HG02610 (cell line): ENCODE data around the gene THUMPD1.
A peak's percentile ranks its signal among the peaks of the same experiment; 100 is the strongest.
"Not testable (repeated sequence)": the region's sequence is repeated elsewhere in the genome, so short reads cannot be mapped to it uniquely, and the experiment has no call there.

ENCODE experiments used
- ATAC-seq: cut with Tn5 transposase; IDR thresholded peaks from one replicate; pipeline ENCODE4 v1.9.1; 2021; ENCODE audit warnings: mild to moderate bottlenecking, moderate library complexity; ENCODE audit not compliant: unreplicated experiment

THUMPD1 gene

DNA sequence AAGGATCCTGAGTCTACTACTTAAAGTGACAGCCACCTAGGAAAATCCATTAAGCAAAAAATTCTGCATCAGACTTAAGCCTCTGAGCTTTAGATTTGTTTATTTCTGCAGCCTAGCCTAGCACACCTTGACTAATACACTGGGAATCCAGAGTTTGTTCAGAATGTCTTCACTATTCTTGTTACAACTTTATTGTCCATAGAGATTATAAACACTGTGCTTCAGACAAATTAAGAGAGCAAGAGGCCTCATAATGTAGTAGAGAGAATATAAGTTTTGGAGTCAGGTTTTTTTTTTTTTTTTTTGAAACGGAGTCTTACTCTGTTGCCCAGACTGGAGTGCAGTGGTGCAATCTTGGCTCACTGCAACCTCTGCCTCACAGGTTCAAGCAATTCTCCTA, 8.9 kb upstream of the THUMPD1 start:
- ATAC-seq: no peak

DNA sequence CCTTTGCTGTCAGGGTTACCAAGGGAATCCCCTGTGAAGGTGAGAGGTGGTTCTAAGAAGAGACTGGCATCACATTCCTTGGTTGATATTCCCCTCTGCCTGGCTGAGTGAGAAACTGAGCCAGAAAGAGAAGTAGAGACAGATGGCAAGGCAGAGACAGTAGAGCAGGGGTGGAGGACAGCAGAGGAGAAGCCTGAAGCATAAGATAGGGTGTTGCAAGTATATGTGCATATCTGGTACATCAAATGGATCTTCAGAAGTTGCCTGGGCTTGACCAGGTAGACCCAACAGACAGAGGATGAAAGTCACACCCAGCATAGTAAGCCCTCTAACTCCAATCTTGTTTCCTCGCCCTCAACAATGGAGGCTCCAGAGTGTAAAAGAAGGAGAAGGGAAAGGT, 7.9 kb upstream of the THUMPD1 start:
- no peak for ATAC-seq

DNA sequence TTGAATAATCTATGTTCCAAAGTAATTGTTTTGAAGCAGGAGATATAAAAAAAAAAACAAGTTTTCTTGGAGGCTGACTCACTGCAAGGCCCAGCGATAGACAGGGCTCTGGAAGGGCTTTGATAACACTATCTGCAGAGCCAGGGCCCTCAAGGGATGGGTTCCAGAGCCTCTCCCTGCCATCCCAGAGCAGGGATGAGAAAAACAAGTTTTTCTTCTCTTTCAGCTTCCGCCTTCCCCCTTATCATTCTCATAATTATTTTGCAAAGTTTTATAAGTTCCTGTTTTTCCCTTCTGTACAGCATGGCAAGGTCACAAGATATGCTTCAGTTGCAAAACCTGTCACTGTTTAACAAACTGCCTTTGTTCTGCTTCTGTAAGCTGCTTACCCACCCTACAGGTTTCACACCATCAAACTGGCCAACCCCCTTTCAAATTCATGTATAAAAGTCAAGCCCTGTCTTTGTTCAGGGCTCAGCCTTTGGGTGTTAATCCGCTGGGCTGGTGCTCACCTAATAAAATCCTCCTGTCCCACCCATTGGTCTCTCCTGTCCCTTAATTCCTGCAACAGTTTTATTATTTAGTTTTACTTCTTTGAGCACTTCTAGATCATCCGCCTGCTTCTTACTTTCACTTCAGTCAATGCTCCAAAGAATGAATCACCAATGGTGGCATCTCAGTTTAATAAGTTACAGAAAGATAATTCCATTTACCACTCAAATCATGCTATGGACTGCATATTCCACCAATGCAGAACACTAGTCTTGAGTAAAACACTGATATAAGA, 5.6 kb upstream of the THUMPD1 start:
- no peak for ATAC-seq

GRCh38 chr16:20746461-20746860, 4.8 kb upstream of the THUMPD1 start:
- no peak for ATAC-seq

DNA sequence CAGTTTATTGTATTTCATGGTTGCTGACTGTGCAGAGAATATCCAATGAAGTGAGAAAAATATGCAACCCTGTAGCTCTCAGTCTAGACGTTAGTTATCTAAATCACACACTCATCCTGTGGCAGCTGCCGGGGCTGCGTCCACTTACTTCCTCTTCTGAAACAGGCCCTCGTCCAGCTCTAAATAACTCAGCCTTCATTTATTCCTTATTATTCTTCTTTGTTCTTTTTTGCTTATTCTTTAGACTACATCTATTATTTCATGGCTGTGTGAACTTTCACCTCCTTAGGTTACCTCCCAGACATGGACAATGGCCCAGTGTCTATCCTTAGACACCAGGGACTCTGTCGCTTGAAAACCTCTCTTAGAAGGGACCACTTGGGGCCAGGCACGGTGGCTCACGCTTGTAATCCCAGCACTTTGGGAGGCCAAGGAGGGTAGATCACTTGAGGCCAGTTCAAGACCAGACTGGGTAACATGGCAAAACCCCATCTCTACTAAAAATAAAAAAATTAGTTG, 3.4 kb upstream of the THUMPD1 start:
- ATAC-seq: no peak

DNA sequence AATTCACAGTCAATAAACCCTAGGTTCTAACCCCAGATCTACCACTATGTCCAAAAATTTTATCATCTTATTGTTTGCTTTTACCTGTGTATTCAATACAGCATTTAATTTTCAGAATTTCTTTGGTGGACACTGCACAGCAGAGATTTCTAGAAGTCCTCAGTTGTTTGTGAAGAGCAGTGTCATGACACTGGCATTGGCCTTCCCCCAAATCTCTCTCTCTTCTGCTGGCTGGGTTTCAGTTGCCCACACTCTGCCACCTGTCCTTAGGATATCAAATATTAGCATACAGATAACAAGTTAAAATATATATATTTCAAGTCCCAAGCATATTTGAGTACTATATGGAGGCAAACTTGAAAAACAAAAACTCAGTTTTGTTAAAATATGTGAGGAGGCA, 2.0 kb upstream of the THUMPD1 start:
- no peak for ATAC-seq

DNA sequence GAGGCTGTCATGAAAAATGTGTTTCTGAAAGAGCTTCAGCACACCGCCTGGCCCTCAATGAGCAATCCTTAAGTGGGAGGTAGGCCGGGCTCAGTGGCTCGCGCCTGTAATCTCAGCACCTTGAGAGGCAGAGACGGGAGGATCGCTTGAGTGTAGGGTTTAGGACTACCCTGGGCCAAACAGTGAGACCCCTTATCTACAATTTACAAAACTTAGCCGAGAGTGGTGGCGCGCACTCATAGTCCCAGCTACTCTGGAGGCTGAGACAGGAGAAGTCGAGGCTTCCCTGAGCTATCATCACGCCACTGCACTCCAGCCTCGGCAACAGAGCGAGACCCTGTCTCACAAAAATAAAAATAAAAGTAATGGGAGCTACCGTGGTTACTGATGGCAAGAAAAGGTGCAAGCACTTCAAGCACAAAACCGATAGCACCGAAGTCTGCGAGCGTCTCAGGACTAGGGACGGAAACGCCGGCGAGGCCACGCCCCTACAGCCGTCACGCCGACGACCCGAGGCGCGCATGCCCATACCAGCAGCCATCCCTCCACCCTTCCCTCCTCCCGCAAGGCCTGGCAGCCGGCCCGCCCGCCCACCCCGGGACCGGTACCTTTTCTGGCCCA, 607 bp downstream of the THUMPD1 start:
- ATAC-seq: peak; percentile 79

DNA sequence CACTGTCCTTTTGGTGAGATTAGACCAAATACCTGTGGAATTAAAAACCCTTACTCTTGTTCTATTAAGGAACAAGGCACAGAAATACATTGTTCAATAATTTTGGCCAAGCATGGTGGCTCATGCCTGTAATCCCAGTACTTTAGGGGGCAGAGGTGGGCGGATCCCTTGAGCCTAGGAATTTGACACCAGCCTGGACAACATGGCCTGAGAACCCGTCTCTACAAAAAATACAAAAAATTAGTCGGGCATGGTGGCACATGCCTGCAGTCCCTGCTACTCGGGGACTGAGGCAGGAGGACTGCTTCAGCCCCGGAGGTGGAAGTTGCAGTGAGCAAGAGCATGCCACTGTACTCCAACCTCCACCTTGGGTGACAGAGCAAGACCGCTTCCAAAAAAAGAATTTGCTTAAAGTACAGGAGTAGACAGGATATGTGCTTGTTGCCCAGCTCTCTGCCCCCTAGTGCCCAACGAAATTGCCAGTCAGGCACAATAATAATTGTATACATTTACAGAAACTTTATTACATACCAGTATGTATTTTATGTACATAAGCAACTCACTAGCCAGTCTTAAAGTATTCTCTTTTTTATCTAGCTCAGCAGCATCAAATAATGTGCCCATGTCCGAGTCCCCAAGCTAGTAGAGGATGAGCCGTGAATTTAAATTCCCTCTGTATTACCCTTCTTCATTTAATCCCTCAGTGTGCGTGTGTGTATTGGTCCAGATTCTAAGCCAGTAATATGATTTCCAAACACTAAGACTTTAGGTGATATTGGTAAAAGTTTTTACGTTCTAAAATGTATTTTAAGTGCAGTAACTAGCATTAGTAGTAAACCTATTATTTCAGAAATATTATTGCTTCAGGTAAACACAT, 1.4 kb downstream of the THUMPD1 start:
- no peak for ATAC-seq

DNA sequence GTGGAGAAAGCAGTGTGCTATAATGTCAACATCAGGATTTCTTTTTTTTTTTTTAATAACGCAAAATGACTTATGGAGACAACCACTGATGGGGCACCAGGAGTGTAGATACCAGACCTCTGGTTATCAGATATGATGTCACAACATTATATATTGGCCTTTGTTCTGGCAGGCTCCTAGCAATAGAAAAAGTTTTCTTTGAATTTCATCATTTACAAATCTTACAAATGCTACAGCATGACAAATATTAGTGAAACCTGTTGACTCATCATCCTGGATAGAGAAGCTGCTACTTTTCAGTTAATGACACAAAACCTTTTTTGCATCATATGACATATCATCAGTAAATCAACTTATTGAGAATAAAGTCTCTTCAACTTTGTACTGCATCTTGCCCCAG, 6.1 kb downstream of the THUMPD1 start:
- no peak for ATAC-seq

DNA sequence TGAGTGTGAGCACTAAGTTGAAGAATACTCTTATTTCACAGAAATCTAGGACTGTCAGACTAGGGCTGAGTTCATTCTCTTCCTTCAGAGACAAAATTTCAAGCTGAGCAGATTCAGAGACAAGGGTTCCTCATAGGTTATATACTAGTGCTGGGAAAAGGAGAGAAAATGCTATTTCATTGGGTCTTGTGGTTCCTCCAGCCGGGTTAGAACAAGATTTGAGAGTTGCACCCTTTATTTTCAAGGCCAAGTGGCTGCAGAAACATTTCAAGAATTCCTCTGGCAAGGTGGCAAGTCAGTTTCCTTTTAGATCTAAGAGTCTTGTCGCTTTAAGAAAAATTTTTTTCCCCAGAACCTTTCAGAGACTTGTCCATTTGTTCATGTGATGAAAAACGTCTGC, 6.8 kb downstream of the THUMPD1 start:
- no peak for ATAC-seq

- ATAC-seq: no peak
Observed at GRCh38 chr16:20734056-20734455, 7.6 kb downstream of the THUMPD1 start.

- ATAC-seq: no peak
Observed at GRCh38 chr16:20729141-20729540, 12.5 kb downstream of the THUMPD1 start.

DNA sequence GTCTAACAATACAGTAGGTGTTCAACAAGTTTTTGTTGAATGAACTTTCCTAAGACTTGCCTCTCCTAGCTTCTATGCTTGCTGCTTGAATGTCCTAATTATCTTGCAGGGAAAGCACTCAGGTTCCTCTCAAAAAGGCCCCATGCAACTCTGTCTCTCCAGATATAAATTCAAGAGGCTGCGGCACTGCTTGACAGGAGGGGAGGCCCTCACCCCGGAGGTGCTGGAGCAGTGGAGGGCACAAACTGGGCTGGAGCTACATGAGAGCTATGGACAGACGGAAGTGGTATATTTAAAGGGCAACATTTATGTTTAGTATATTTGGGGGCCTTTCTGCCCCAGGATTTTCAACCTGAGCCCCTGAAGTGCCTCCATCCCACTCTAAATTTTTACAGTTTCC, 14.4 kb downstream of the THUMPD1 start:
- ATAC-seq: no peak

GRCh38 chr16:20726661-20727060, 15.0 kb downstream of the THUMPD1 start:
- no peak for ATAC-seq

GRCh38 chr16:20720251-20720650, 21.4 kb downstream of the THUMPD1 start:
- ATAC-seq: no peak

GRCh38 chr16:20717718-20718117, 23.9 kb downstream of the THUMPD1 start:
- not testable (repeated sequence) for ATAC-seq

DNA sequence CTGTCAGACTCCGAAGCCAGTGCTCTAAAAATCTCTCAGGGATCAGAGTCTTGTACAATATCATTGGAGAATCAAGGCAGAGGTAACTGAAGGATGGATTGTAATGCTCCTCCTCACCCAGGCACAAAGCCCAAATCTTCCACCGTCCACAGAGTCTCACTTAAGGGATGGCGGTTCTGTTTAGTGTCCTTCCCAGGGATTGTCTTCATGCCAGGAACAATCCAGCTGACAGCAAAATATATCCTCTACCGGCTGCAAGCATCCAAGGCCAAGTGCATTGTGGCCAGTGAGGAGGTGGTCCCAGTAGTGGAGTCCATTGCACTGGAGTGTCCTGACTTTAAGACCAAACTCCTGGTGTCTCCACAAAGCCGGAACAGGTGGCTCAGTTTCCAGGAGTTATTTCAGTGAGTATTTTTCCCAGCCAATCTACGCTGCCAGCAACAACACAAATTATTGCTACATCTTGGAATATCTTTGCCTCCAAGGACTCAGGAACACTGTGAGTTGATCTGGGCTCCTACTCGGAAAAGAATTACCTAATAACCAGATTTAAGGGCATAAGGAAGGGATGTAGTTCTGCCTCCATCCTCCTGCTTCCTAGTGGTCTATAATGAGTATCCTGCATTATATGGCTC, 30.2 kb downstream of the THUMPD1 start:
- no peak for ATAC-seq

GRCh38 chr16:20708129-20708528, 33.5 kb downstream of the THUMPD1 start:
- ATAC-seq: not testable (repeated sequence)

- no peak for ATAC-seq
Observed at GRCh38 chr16:20707461-20707860, 34.2 kb downstream of the THUMPD1 start.

DNA sequence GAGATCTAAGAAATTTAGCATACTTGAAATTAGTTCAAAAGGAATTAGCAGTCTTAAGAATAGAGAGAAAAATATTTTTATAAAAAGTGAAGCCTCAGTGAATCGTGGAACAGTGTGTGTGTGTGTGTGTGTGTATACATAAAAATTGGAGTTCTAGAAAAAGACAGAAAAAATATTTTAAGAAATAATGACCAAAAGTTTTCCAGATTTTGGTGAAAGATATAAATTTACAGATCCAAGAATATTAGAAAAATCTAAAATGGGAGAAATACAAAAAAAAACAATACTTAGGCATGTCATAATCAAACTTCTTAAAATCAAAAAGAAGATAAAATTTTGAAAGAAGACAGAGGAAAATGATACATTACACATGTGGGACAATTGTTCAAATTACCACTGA, 35.6 kb downstream of the THUMPD1 start:
- ATAC-seq: not testable (repeated sequence)

- no peak for ATAC-seq
Observed at GRCh38 chr16:20704281-20704680, 37.3 kb downstream of the THUMPD1 start.
